Stomach (tissue), 9 donors: ENCODE measurements around the gene MSMO1. TPM values are rescaled to one million over a fixed set of nuclear protein-coding genes. Genes with fewer than 3 reads are reported as not detected.

Source experiments
- DNase-seq, 2 donors: peaks; one replicate each; pipeline versions ENCODE4 v3.0.0 to v3.0.0-alpha.2; 2013 to 2019
- H3K27ac ChIP-seq, 5 donors: fragments of 200-600 bp in 4 of 5; sonication (generic) in 4 of 5; one replicate each; pipeline ENCODE4 v1.5.1; 2013 to 2019; ENCODE audit warnings: mild to moderate bottlenecking in 1 of 5, moderate library complexity in 1 of 5
- H3K27me3 ChIP-seq, 3 donors: fragments of 200-600 bp; sonication (generic); one replicate each; pipeline ENCODE4 v1.5.1; 2017 to 2019; ENCODE audit warnings: mixed run types in 1 of 3
- H3K36me3 ChIP-seq, 4 donors: fragments of 200-600 bp; sonication (generic); 1 replicate in 3 of 4; 2 replicates in 1 of 4; pipeline ENCODE4 v1.5.1; 2016 to 2019
- H3K4me1 ChIP-seq, 4 donors: fragments of 200-600 bp; sonication (generic); one replicate each; pipeline ENCODE4 v1.5.1; 2016 to 2019
- H3K4me3 ChIP-seq, 4 donors: fragments of 200-600 bp; sonication (generic) in 3 of 4; one replicate each; pipeline ENCODE4 v1.5.1; 2016 to 2019; ENCODE audit warnings: mild to moderate bottlenecking in 1 of 4
- H3K9me3 ChIP-seq, 4 donors: fragments of 200-600 bp; sonication (generic); one replicate each; pipeline ENCODE4 v1.5.1; 2016 to 2019
- CTCF ChIP-seq, 7 experiments: fragments of 450-650 bp in 4 of 7; fragments of 200-600 bp in 3 of 7; sonication (generic) in 3 of 7; IDR thresholded peaks; one replicate each; pipeline ENCODE4 v1.5.1; 2016 to 2019; ENCODE audit warnings: antibody characterized with exemption in 7 of 7, control low read depth in 2 of 7, mild to moderate bottlenecking in 1 of 7
- EP300 ChIP-seq: sonication (generic); formaldehyde crosslinking; IDR thresholded peaks from one replicate; pipeline ENCODE4 v1.6.1; 2017; ENCODE audit warnings: antibody characterized with exemption
- POLR2A ChIP-seq, 4 donors: fragments of 450-650 bp; IDR thresholded peaks; one replicate each; pipeline ENCODE4 v1.6.1; 2016; ENCODE audit warnings: antibody characterized with exemption in 4 of 4, control low read depth in 2 of 4, mild to moderate bottlenecking in 1 of 4, moderate library complexity in 1 of 4
- POLR2AphosphoS5 ChIP-seq, 3 donors: sonication (generic); formaldehyde crosslinking; IDR thresholded peaks; one replicate each; pipeline ENCODE4 v1.6.1; 2016; ENCODE audit warnings: antibody characterized with exemption in 3 of 3
- WGBS, 5 donors: extraction: QIAGEN DNeasy Blood & Tissue Kit in 3 of 5; methylation state at CpG; one replicate each; pipeline versions ENCODE4 v1.1.5 to v1.1.7; 2013 to 2018; 5-methylcytosine and 5-hydroxymethylcytosine counted together
- intact Hi-C: fragments of 100-400 bp; cut with DNase I; formaldehyde crosslinking; loops from one replicate; pipeline ENCODE4 v1.15.1; 2023; ENCODE audit warnings: low total_unique reads
- polyA plus RNA-seq, 3 donors: library from polyadenylated mRNA; stranded (reverse); fragments of 200-250 nt; gene quantifications; one replicate each; pipeline ENCODE4 v1.2.3, GENCODE V29; 2013
- total RNA-seq, 5 donors: library from RNA; depleted of rRNA; stranded (reverse); fragments of >200 nt; gene quantifications; one replicate each; pipeline versions ENCODE4 v1.1.0 to v1.2.3, GENCODE V29; 2014 to 2016
- donor health status: healthy with polysubstance abuse.
- donor health status: Bipolar disorder and iron deficiency.
- donor health status: healthy.

MSMO1 gene
- total and polyA plus RNA-seq, 8 donors = 6.7 to 62.6 (median 25.4) TPM

- TF ChIP-seq CTCF (IDR thresholded peaks at IDR 0.05) = no peak
- no peak for TF ChIP-seq POLR2A (IDR thresholded peaks at IDR 0.05)
- TF ChIP-seq EP300 = no peak
- no peak for TF ChIP-seq POLR2AphosphoS5 (IDR thresholded peaks at IDR 0.05)
- H3K4me3 ChIP-seq = no peak overlapping the region
- no peaks in the 10 kb centered on the region for H3K9me3 ChIP-seq
- H3K4me1 ChIP-seq = no peaks in the 10 kb centered on the region
- H3K27me3 ChIP-seq = no peaks in the 10 kb centered on the region
- no peak overlapping the region for H3K27ac ChIP-seq
- intact Hi-C loops = no loop called here
- 57 to 78% (median 61%) methylated on average over 2 of the region's 2 CpGs for WGBS, 5 donors
- H3K36me3 ChIP-seq = no peaks in the 10 kb centered on the region
- DNase-seq = no peak
Observed at GRCh38 chr4:165361810-165362209, 34.3 kb downstream of the MSMO1 start.

- intact Hi-C loops = no loop called here
- Histone ChIP-seq H3K9me3 (no peaks in the 10 kb centered on the region), H3K36me3 (no peaks in the 10 kb centered on the region), H3K27ac (no peak overlapping the region), H3K27me3 (no peaks in the 10 kb centered on the region), H3K4me1 (no peaks in the 10 kb centered on the region), H3K4me3 (no peak overlapping the region)
- TF ChIP-seq POLR2AphosphoS5 (IDR thresholded peaks at IDR 0.05) (no peak), CTCF (IDR thresholded peaks at IDR 0.05) (no peak), EP300 (no peak), POLR2A (IDR thresholded peaks at IDR 0.05) (no peak)
- WGBS, 5 donors = 72 to 79% (median 74%) methylated on average over 2 of the region's 2 CpGs
- no peak for DNase-seq
Observed at GRCh38 chr4:165364452-165365080, 37.1 kb downstream of the MSMO1 start.

GRCh38 chr4:165367040-165367439, 39.6 kb downstream of the MSMO1 start:
- no peak for TF ChIP-seq EP300
- Histone ChIP-seq H3K27me3 (no peaks in the 10 kb centered on the region), H3K27ac (no peak overlapping the region), H3K4me3 (no peak overlapping the region), H3K4me1 (no peaks in the 10 kb centered on the region), H3K36me3 (no peaks in the 10 kb centered on the region), H3K9me3 (no peaks in the 10 kb centered on the region)
- WGBS, 5 donors = 50 to 78% (median 59%) methylated on average over 4 of the region's 4 CpGs
- intact Hi-C loops = no loop called here
- DNase-seq = peak in 1 of 2 donors; percentile 30

- no peak for DNase-seq
- intact Hi-C loops = no loop called here
- Histone ChIP-seq H3K9me3 (no peaks in the 10 kb centered on the region), H3K36me3 (no peaks in the 10 kb centered on the region), H3K27ac (no peak overlapping the region), H3K4me1 (no peaks in the 10 kb centered on the region), H3K4me3 (no peak overlapping the region), H3K27me3 (no peaks in the 10 kb centered on the region)
- 86 to 93% (median 88%) methylated on average over 1 of the region's 1 CpG for WGBS, 5 donors
- TF ChIP-seq CTCF (IDR thresholded peaks at IDR 0.05) = no peak
- no peak for TF ChIP-seq EP300
- TF ChIP-seq POLR2A (IDR thresholded peaks at IDR 0.05) = no peak
- TF ChIP-seq POLR2AphosphoS5 (IDR thresholded peaks at IDR 0.05) = no peak
Observed at GRCh38 chr4:165368114-165368513, 40.6 kb downstream of the MSMO1 start.

GRCh38 chr4:165368567-165368966, 41.1 kb downstream of the MSMO1 start:
- TF ChIP-seq POLR2A (IDR thresholded peaks at IDR 0.05) = no peak
- no peak for TF ChIP-seq CTCF (IDR thresholded peaks at IDR 0.05)
- TF ChIP-seq POLR2AphosphoS5 (IDR thresholded peaks at IDR 0.05) = no peak
- no peak for TF ChIP-seq EP300
- Histone ChIP-seq H3K4me3 (no peak overlapping the region), H3K9me3 (no peaks in the 10 kb centered on the region), H3K27me3 (no peaks in the 10 kb centered on the region), H3K27ac (no peak overlapping the region), H3K36me3 (no peaks in the 10 kb centered on the region), H3K4me1 (no peaks in the 10 kb centered on the region)
- WGBS, 5 donors = 89 to 97% (median 96%) methylated on average over 1 of the region's 1 CpG
- DNase-seq = no peak
- intact Hi-C loops = no loop called here
